ENCODE results near the gene APAF1.

Gene APAF1

GRCh38 chr12:98684199-98684598 is 39.1 kb downstream of the APAF1 start:
- DNase-seq (ENCODE audit: insufficient read length, low spot score): no peak
- no peak for FAIRE-seq
- no peak for TF ChIP-seq POLR2A (IDR thresholded peaks at IDR 0.05; ENCODE audit: low read depth, low read length)

- TF ChIP-seq POLR2A (IDR thresholded peaks at IDR 0.05; ENCODE audit: low read depth, low read length): no peak
Observed at GRCh38 chr12:98686603-98687002, 41.5 kb downstream of the APAF1 start.

GRCh38 chr12:98691351-98691750 is 46.3 kb downstream of the APAF1 start:
- DNase-seq (ENCODE audit: insufficient read length, low spot score) (no peak), FAIRE-seq (no peak)
- TF ChIP-seq POLR2A (IDR thresholded peaks at IDR 0.05; ENCODE audit: low read depth, low read length): no peak

More at GRCh38 chr12:98686603-98687002, 41.5 kb downstream of the APAF1 start:
- DNase-seq (ENCODE audit: insufficient read length, low spot score) (no peak), FAIRE-seq (no peak)

GRCh38 chr12:98696036-98696646 is 51.1 kb downstream of the APAF1 start:
- FAIRE-seq (no peak), DNase-seq (ENCODE audit: insufficient read length, low spot score) (no peak)
- TF ChIP-seq POLR2A (IDR thresholded peaks at IDR 0.05; ENCODE audit: low read depth, low read length): no peak

- DNase-seq (ENCODE audit: insufficient read length, low spot score): no peak
- FAIRE-seq: no peak
- no peak for TF ChIP-seq POLR2A (IDR thresholded peaks at IDR 0.05; ENCODE audit: low read depth, low read length)
Observed at GRCh38 chr12:98697209-98697608, 52.1 kb downstream of the APAF1 start.

- peak; percentile 98 for FAIRE-seq
Observed at GRCh38 chr12:98698603-98699463, 53.7 kb downstream of the APAF1 start.

GRCh38 chr12:98699586-98699985 is 54.5 kb downstream of the APAF1 start:
- TF ChIP-seq POLR2A (IDR thresholded peaks at IDR 0.05; ENCODE audit: low read depth, low read length): no peak
- DNase-seq (ENCODE audit: insufficient read length, low spot score) (no peak), FAIRE-seq (no peak)

More at GRCh38 chr12:98698603-98699463, 53.7 kb downstream of the APAF1 start:
- DNase-seq (ENCODE audit: insufficient read length, low spot score): peak; percentile 24
- TF ChIP-seq POLR2A (IDR thresholded peaks at IDR 0.05; ENCODE audit: low read depth, low read length): no peak

- DNase-seq (ENCODE audit: insufficient read length, low spot score): no peak
- FAIRE-seq: no peak
- TF ChIP-seq POLR2A (IDR thresholded peaks at IDR 0.05; ENCODE audit: low read depth, low read length): no peak
Observed at GRCh38 chr12:98701166-98701565, 56.1 kb downstream of the APAF1 start.

- DNase-seq (ENCODE audit: insufficient read length, low spot score): no peak
- FAIRE-seq: no peak
- no peak for TF ChIP-seq POLR2A (IDR thresholded peaks at IDR 0.05; ENCODE audit: low read depth, low read length)
Observed at GRCh38 chr12:98709022-98709421, 63.9 kb downstream of the APAF1 start.

GRCh38 chr12:98714426-98714825 is 69.3 kb downstream of the APAF1 start:
- no peak for TF ChIP-seq POLR2A (IDR thresholded peaks at IDR 0.05; ENCODE audit: low read depth, low read length)
- DNase-seq (ENCODE audit: insufficient read length, low spot score) (no peak), FAIRE-seq (no peak)

- TF ChIP-seq POLR2A (IDR thresholded peaks at IDR 0.05; ENCODE audit: low read depth, low read length): no peak
- DNase-seq (ENCODE audit: insufficient read length, low spot score) (no peak), FAIRE-seq (no peak)
Observed at GRCh38 chr12:98719515-98720504, 74.7 kb downstream of the APAF1 start.

GRCh38 chr12:98721204-98721702 is 76.2 kb downstream of the APAF1 start:
- no peak for FAIRE-seq
- TF ChIP-seq POLR2A (IDR thresholded peaks at IDR 0.05; ENCODE audit: low read depth, low read length): no peak

GRCh38 chr12:98724384-98725155 is 79.5 kb downstream of the APAF1 start:
- FAIRE-seq (no peak), DNase-seq (ENCODE audit: insufficient read length, low spot score) (no peak)
- no peak for TF ChIP-seq POLR2A (IDR thresholded peaks at IDR 0.05; ENCODE audit: low read depth, low read length)

More at GRCh38 chr12:98721204-98721702, 76.2 kb downstream of the APAF1 start:
- DNase-seq (ENCODE audit: insufficient read length, low spot score): no peak

Data from H54 (cell line).